Measurements from ENCODE around the gene PRM2. TPM values are rescaled to one million over a fixed set of nuclear protein-coding genes. Genes with fewer than 3 reads are reported as not detected.

The PRM2 gene
- total RNA-seq, 1 donor from 2014 or later = not detected

Small RNAs within 50 kb of the gene (small RNA-seq; reads per million reads assigned to genes)
- gene MIR548H2 (ENCODE audit: low replicate concordance) (not detected), gene RF00019 (ENCODE audit: low replicate concordance) (not detected), gene RF00554 (ENCODE audit: low replicate concordance) (not detected)

Other genes starting within 250 kb of the PRM2 start
- gene SOCS1, start 20.3 kb downstream of the PRM2 start, total RNA-seq = 0.49 TPM
- not detected for gene TNP2, start 7.2 kb downstream of the PRM2 start, total RNA-seq
- not detected for gene PRM3, start 2.9 kb downstream of the PRM2 start, total RNA-seq
- not detected for gene PRM1, start 4.8 kb upstream of the PRM2 start, total RNA-seq
- 3.7 TPM for gene RMI2, start 69.0 kb upstream of the PRM2 start, total RNA-seq